ENCODE data around the gene VSIG10L2.

Gene VSIG10L2

GRCh38 chr11:126002181-126002580 lies 56.3 kb downstream of the VSIG10L2 start:
- Histone ChIP-seq H3K4me3 (replicated peaks; ENCODE audit: low read depth, low read length) (no peak overlapping the region), H3K27me3 (replicated peaks; ENCODE audit: control insufficient read depth, insufficient read depth, low read length) (no peaks in the 10 kb centered on the region; the same call in none of the 2 replicates), H3K36me3 (ENCODE audit: control insufficient read depth, insufficient read depth, low read length) (no peaks in the 10 kb centered on the region)
- no peak for TF ChIP-seq CTCF (IDR thresholded peaks at IDR 0.05; ENCODE audit: insufficient read depth, low read length, poor library complexity, severe bottlenecking)
- DNase-seq (ENCODE audit: extremely low read depth, insufficient read length): no peak

All from GM06990 (cell line).